ENCODE measurements around the gene CITED1.
A peak's percentile ranks its signal among the peaks of the same experiment; 100 is the strongest.

Gene CITED1

DNA sequence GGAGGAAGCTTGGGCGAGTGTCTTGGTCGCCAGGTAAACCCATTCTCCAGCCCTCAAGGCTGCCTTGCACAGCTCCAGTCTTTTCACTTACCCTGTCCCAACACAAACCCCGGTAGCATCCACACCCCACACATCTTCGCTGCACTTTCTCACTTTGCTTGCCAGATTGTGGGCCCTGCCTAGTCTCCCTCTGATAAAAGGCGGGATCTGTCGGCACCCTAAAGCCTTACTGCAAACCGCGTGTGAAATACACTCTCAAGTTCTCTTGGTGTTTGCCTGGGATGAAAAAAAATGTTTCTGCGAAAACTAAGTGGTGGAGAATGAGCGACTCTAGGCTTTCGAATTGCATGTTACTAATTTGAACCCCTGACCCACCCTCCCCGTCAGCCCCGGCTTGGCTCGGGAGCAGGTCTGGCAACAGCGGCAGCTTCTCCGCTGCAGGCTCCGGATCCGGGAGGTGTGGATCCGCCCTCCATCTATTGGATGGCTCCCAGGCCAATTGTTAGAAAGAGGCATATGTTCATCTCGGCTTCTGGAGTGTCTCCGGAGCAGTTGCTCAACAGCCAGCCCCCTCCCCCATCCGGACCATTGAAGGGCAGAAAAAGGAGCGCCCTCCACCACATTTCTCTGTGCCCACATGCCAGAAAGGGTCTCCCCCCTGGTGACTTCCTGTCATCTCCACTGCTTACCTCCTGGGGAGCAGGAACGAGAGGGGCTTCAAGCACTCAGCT, 3.0 kb upstream of the CITED1 start:
- Histone ChIP-seq H3K9me3 (ENCODE audit: control insufficient read depth in 5 of 5, low read length in 5 of 5) (no peaks in the 10 kb centered on the region), H3K4me1 (ENCODE audit: control insufficient read depth in 5 of 5, insufficient read depth in 5 of 5, low read length in 5 of 5) (peaks cover 2 to 44% (median 42%) of the 10 kb centered on the region in 5 donors), H3K27ac (ENCODE audit: low read depth, low read length) (no peak overlapping the region), H3K4me3 (ENCODE audit: low read depth in 1 of 5, low read length in 5 of 5) (peak overlapping the region; percentile 50 to 57 (median 53)), H3K27me3 (ENCODE audit: control insufficient read depth in 5 of 5, insufficient read depth in 4 of 5, low read length in 5 of 5) (peaks cover 28 to 55% (median 30%) of the 10 kb centered on the region in 5 donors), H3K36me3 (ENCODE audit: control insufficient read depth in 5 of 5, insufficient read depth in 5 of 5, low read length in 5 of 5) (no peaks in the 10 kb centered on the region), H3K9ac (ENCODE audit: low read length in 5 of 5) (peak overlapping the region in 2 of 5 donors; percentile 7 to 16)

DNA sequence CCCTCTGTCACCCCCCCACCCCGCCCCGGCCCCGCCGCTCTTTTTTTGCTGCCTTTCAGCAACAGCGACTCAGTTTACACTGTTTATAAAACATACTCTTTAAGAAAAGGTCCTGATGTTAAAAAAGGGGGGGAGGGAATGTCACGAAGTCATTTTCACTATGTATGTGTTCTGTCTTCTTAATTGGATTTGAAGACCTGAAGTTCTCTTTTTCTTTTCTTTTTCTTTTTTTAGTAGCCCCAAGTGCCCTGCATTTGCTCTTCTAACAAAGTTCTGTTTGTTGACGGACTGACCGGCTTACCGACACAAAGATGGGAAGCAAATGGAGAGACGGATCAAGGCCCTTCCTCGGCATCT, 2.5 kb upstream of the CITED1 start:
- Histone ChIP-seq H3K27ac (ENCODE audit: low read depth, low read length) (no peak overlapping the region), H3K36me3 (ENCODE audit: control insufficient read depth in 5 of 5, insufficient read depth in 5 of 5, low read length in 5 of 5) (no peaks in the 10 kb centered on the region), H3K4me1 (ENCODE audit: control insufficient read depth in 5 of 5, insufficient read depth in 5 of 5, low read length in 5 of 5) (peaks cover 2 to 44% (median 42%) of the 10 kb centered on the region in 5 donors), H3K9ac (ENCODE audit: low read length in 5 of 5) (peak overlapping the region in 2 of 5 donors; percentile 7 to 16), H3K4me3 (ENCODE audit: low read depth in 1 of 5, low read length in 5 of 5) (peak overlapping the region in 4 of 5 donors; percentile 47 to 55 (median 52)), H3K27me3 (ENCODE audit: control insufficient read depth in 5 of 5, insufficient read depth in 4 of 5, low read length in 5 of 5) (peaks cover 28 to 60% (median 36%) of the 10 kb centered on the region in 5 donors), H3K9me3 (ENCODE audit: control insufficient read depth in 5 of 5, low read length in 5 of 5) (no peaks in the 10 kb centered on the region)

DNA sequence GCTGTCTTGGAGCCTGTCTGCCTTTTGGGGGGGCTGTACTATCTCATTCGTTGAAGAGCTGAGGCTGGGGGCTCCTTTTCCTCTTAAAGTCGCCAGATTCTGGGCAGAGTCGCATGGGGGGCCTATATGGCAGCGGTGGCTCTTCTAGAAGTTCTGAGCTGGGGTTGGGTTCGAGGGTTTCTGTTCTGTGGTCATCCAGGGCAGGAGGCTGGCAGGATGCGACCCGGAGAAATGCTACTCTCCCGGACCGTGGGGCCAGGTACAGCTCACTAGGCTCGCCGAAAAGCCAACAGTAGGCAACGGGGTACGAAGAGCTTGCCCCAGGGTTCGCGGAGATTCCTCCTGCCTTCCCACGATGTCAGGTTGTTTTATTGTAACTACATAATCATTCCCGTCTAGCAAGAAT, 1.9 kb upstream of the CITED1 start:
- Histone ChIP-seq H3K9me3 (ENCODE audit: control insufficient read depth in 5 of 5, low read length in 5 of 5) (no peaks in the 10 kb centered on the region), H3K4me1 (ENCODE audit: control insufficient read depth in 5 of 5, insufficient read depth in 5 of 5, low read length in 5 of 5) (peaks cover 2 to 44% (median 42%) of the 10 kb centered on the region in 5 donors), H3K9ac (ENCODE audit: low read length in 5 of 5) (peak overlapping the region in 2 of 5 donors; percentile 25 to 30), H3K4me3 (ENCODE audit: low read depth in 1 of 5, low read length in 5 of 5) (peak overlapping the region; percentile 63 to 70 (median 68)), H3K27ac (ENCODE audit: low read depth, low read length) (no peak overlapping the region), H3K36me3 (ENCODE audit: control insufficient read depth in 5 of 5, insufficient read depth in 5 of 5, low read length in 5 of 5) (no peaks in the 10 kb centered on the region), H3K27me3 (ENCODE audit: control insufficient read depth in 5 of 5, insufficient read depth in 4 of 5, low read length in 5 of 5) (peaks cover 28 to 63% (median 41%) of the 10 kb centered on the region in 5 donors)

GRCh38 chrX:72306851-72307645, 1.3 kb upstream of the CITED1 start:
- peak overlapping the region; percentile 63 to 70 (median 68) for H3K4me3 ChIP-seq (ENCODE audit: low read depth in 1 of 5, low read length in 5 of 5)
- H3K9ac ChIP-seq (ENCODE audit: low read length in 5 of 5) = peak overlapping the region in 2 of 5 donors; percentile 25 to 52
- H3K27me3 ChIP-seq (ENCODE audit: control insufficient read depth in 5 of 5, insufficient read depth in 4 of 5, low read length in 5 of 5) = peaks cover 33 to 66% (median 44%) of the 10 kb centered on the region in 5 donors
- no peak overlapping the region for H3K27ac ChIP-seq (ENCODE audit: low read depth, low read length)
- H3K9me3 ChIP-seq (ENCODE audit: control insufficient read depth in 5 of 5, low read length in 5 of 5) = no peaks in the 10 kb centered on the region
- H3K36me3 ChIP-seq (ENCODE audit: control insufficient read depth in 5 of 5, insufficient read depth in 5 of 5, low read length in 5 of 5) = no peaks in the 10 kb centered on the region
- H3K4me1 ChIP-seq (ENCODE audit: control insufficient read depth in 5 of 5, insufficient read depth in 5 of 5, low read length in 5 of 5) = peaks cover 2 to 44% (median 42%) of the 10 kb centered on the region in 5 donors

GRCh38 chrX:72306085-72306801, 529 bp upstream of the CITED1 start:
- no peaks in the 10 kb centered on the region for H3K9me3 ChIP-seq (ENCODE audit: control insufficient read depth in 5 of 5, low read length in 5 of 5)
- no peak overlapping the region for H3K27ac ChIP-seq (ENCODE audit: low read depth, low read length)
- H3K4me3 ChIP-seq (ENCODE audit: low read depth in 1 of 5, low read length in 5 of 5) = peak overlapping the region; percentile 63 to 72 (median 69)
- peaks cover 2 to 44% (median 42%) of the 10 kb centered on the region in 5 donors for H3K4me1 ChIP-seq (ENCODE audit: control insufficient read depth in 5 of 5, insufficient read depth in 5 of 5, low read length in 5 of 5)
- no peaks in the 10 kb centered on the region for H3K36me3 ChIP-seq (ENCODE audit: control insufficient read depth in 5 of 5, insufficient read depth in 5 of 5, low read length in 5 of 5)
- peaks cover 35 to 73% (median 51%) of the 10 kb centered on the region in 5 donors for H3K27me3 ChIP-seq (ENCODE audit: control insufficient read depth in 5 of 5, insufficient read depth in 4 of 5, low read length in 5 of 5)
- H3K9ac ChIP-seq (ENCODE audit: low read length in 5 of 5) = no peak overlapping the region

- peaks cover 35 to 87% (median 61%) of the 10 kb centered on the region in 5 donors for H3K27me3 ChIP-seq (ENCODE audit: control insufficient read depth in 5 of 5, insufficient read depth in 4 of 5, low read length in 5 of 5)
- peak overlapping the region; percentile 32 to 69 (median 48) for H3K4me3 ChIP-seq (ENCODE audit: low read depth in 1 of 5, low read length in 5 of 5)
- peaks cover 2 to 44% (median 42%) of the 10 kb centered on the region in 5 donors for H3K4me1 ChIP-seq (ENCODE audit: control insufficient read depth in 5 of 5, insufficient read depth in 5 of 5, low read length in 5 of 5)
- no peak overlapping the region for H3K27ac ChIP-seq (ENCODE audit: low read depth, low read length)
- H3K9me3 ChIP-seq (ENCODE audit: control insufficient read depth in 5 of 5, low read length in 5 of 5) = no peaks in the 10 kb centered on the region
- H3K36me3 ChIP-seq (ENCODE audit: control insufficient read depth in 5 of 5, insufficient read depth in 5 of 5, low read length in 5 of 5) = no peaks in the 10 kb centered on the region
- peak overlapping the region in 1 of 5 donors; percentile 35 for H3K9ac ChIP-seq (ENCODE audit: low read length in 5 of 5)
Measured at GRCh38 chrX:72304877-72305276, 837 bp downstream of the CITED1 start.

- Histone ChIP-seq H3K9ac (ENCODE audit: low read length in 5 of 5) (no peak overlapping the region), H3K4me1 (ENCODE audit: control insufficient read depth in 5 of 5, insufficient read depth in 5 of 5, low read length in 5 of 5) (peaks cover 0 to 21% (median 18%) of the 10 kb centered on the region in 5 donors), H3K4me3 (ENCODE audit: low read depth in 1 of 5, low read length in 5 of 5) (no peak overlapping the region), H3K9me3 (ENCODE audit: control insufficient read depth in 5 of 5, low read length in 5 of 5) (no peaks in the 10 kb centered on the region), H3K27me3 (ENCODE audit: control insufficient read depth in 5 of 5, insufficient read depth in 4 of 5, low read length in 5 of 5) (peaks cover 29 to 79% (median 65%) of the 10 kb centered on the region in 5 donors), H3K27ac (ENCODE audit: low read depth, low read length) (no peak overlapping the region), H3K36me3 (ENCODE audit: control insufficient read depth in 5 of 5, insufficient read depth in 5 of 5, low read length in 5 of 5) (no peaks in the 10 kb centered on the region)
Measured at GRCh38 chrX:72301781-72302180, 3.9 kb downstream of the CITED1 start.

- no peaks in the 10 kb centered on the region for H3K36me3 ChIP-seq (ENCODE audit: control insufficient read depth in 5 of 5, insufficient read depth in 5 of 5, low read length in 5 of 5)
- no peak overlapping the region for H3K9ac ChIP-seq (ENCODE audit: low read length in 5 of 5)
- H3K27ac ChIP-seq (ENCODE audit: low read depth, low read length) = no peak overlapping the region
- peaks cover 19 to 74% (median 59%) of the 10 kb centered on the region in 5 donors for H3K27me3 ChIP-seq (ENCODE audit: control insufficient read depth in 5 of 5, insufficient read depth in 4 of 5, low read length in 5 of 5)
- peaks cover 0 to 11% (median 6%) of the 10 kb centered on the region in 5 donors for H3K4me1 ChIP-seq (ENCODE audit: control insufficient read depth in 5 of 5, insufficient read depth in 5 of 5, low read length in 5 of 5)
- no peaks in the 10 kb centered on the region for H3K9me3 ChIP-seq (ENCODE audit: control insufficient read depth in 5 of 5, low read length in 5 of 5)
- no peak overlapping the region for H3K4me3 ChIP-seq (ENCODE audit: low read depth in 1 of 5, low read length in 5 of 5)
Measured at GRCh38 chrX:72299891-72300630, 5.7 kb downstream of the CITED1 start.

Data from subcutaneous abdominal adipose tissue (tissue), 5 donors.